Measurements from ENCODE around the gene KCNC3.

KCNC3 gene

GRCh38 chr19:50327461-50328223 lies 1.5 kb downstream of the KCNC3 start:
- no peak for DNase-seq (ENCODE audit: low read depth)

DNA sequence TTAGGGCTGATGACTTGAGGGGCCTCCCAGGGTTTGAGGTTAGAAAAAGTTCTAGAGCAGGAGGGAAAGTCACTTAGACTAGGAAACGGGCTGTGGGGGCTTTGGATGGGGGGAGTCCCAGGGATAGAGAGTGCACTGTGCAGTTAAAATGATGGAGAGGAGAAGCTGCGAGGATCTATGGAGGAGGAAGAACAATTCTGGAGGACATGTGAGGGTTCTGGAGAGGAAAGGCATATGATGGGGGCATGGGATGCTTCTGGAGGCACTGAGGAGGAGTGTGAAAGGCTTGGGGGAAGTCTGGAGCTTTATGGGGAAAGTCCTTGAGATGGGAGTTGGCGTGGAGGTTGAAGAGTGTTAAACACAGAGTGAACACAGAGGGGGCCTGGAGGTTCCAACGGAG lies 2.2 kb downstream of the KCNC3 start:
- no peak for DNase-seq (ENCODE audit: low read depth)

- no peak for DNase-seq (ENCODE audit: low read depth)
Measured at GRCh38 chr19:50326101-50326664, 3.0 kb downstream of the KCNC3 start.

DNA sequence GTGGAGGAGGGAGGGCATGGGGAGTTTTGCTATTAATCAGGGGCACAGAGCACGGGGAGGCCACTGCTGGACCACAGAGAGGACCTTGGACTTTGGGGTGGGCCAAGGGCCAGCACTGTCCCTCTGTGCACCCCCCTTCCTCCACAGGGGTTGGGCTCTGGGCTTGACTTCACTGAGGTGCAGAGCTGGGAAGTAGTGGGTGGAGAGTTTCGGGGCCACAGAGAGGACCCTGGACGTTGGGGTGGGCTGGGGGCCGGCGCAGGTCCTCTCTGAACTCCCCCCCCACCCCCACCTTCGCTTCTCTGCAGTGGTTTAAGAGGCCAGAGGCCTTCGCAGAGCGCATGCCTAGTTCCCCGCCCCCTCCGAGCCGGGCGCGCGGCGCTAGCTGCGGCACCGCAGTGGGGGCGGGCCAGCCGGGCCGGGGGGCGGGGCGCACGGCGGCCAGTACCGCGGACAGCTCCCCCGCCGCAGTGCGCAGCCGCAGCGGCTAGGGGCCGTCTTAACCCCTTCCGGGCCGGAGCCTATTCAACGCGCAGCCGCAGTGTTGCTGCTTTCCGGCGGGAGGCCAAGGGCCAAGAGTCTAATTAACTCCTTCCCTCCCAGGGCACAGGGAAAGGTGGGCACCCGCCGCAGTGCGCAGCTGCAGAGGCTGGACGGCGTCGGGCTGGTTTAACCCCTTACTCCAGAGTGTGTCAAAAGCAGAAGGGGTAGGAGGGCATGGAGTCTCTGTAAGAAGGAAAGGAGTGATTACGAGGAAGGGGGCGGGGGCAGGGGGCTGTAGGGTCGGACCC lies 3.7 kb downstream of the KCNC3 start:
- peak; percentile 53 for DNase-seq (ENCODE audit: low read depth)

DNA sequence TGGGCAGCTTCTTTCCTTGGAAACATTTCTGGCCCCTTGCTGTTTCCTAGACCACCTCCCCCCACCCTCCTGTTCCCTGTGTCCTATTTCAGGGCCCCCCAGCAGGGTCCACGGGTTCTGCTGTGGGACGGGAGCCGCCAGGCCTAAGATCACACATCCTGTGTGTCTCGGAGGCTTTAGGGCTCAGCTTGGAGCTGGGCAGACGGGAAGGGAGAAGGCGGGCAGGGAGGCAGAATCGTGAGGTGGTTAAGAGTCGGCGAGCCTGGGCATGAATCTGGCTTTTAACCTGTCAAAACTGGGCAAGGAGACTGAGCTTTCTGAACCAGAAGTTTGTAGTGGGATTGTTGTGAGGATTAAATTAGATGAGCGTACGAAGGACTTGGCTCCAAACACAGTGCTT lies 4.8 kb downstream of the KCNC3 start:
- no peak for DNase-seq (ENCODE audit: low read depth)

- DNase-seq (ENCODE audit: low read depth): no peak
Measured at GRCh38 chr19:50323782-50324133, 5.4 kb downstream of the KCNC3 start.

- DNase-seq (ENCODE audit: low read depth): no peak
Measured at GRCh38 chr19:50322931-50323781, 6.0 kb downstream of the KCNC3 start.

DNA sequence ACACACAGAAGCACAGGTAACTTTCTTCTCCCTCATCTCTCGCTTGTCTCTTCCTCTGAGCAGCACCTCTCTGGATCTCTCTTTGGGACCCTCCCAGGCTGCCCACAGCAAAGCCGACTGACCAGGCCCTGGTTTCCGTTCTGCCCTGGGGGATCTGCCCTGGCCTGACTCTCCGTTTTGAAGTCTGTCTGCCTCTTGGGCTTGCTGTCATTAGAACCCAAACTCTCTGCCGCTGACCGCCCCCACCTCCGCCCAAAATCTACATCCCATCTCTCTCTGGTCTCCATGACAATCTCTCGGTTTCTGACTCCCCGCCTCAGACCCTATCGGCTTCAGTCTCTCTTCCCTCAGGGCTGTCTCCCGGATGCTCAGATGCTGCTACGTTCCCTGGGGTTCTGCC lies 6.9 kb downstream of the KCNC3 start:
- DNase-seq (ENCODE audit: low read depth): no peak

GRCh38 chr19:50321831-50322230 lies 7.3 kb downstream of the KCNC3 start:
- DNase-seq (ENCODE audit: low read depth): no peak

GRCh38 chr19:50320596-50320995 lies 8.6 kb downstream of the KCNC3 start:
- DNase-seq (ENCODE audit: low read depth): no peak

DNA sequence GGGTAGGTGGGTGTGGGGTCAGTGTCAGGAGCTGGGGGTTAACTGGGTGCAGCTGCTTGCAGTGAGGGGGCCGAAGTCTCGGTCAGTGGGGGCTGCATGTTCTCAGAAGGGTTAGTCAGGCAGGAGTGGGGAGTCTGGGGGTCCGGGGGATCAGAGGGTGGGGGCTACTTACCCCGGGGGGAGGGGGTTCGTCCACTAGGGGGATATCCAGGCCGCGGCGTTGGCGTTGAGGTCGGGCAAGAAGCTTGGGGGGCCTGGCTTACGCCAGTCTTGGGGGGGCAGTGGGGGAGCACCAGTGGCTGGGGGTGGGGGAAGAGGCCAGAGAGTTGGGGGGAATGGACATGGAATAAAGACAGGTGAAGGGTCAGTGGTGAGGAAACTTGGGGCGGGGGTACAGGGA lies 9.1 kb downstream of the KCNC3 start:
- DNase-seq (ENCODE audit: low read depth): no peak

GRCh38 chr19:50319156-50319555 lies 10.0 kb downstream of the KCNC3 start:
- no peak for DNase-seq (ENCODE audit: low read depth)

DNA sequence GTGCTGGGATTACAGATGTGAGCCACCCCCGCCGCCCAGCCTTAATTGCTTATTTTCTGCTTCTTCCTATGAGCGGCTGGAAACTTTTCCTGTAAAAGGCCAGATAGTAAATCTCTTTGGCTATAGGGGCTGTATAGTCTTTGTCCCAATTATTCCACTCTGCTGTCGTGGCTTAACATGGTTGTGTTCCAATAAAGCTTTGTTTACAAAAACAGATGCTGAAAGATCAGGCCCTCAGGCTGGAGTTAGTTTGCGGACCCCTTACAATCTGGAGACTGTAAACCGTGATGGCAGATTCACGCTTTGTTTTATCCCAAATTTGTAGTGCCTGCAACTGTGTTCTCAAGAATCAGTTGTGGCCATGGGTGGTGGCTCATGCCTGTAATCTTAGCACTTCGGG lies 10.7 kb downstream of the KCNC3 start:
- no peak for DNase-seq (ENCODE audit: low read depth)

GRCh38 chr19:50317115-50317514 lies 12.1 kb downstream of the KCNC3 start:
- DNase-seq (ENCODE audit: low read depth): no peak

DNA sequence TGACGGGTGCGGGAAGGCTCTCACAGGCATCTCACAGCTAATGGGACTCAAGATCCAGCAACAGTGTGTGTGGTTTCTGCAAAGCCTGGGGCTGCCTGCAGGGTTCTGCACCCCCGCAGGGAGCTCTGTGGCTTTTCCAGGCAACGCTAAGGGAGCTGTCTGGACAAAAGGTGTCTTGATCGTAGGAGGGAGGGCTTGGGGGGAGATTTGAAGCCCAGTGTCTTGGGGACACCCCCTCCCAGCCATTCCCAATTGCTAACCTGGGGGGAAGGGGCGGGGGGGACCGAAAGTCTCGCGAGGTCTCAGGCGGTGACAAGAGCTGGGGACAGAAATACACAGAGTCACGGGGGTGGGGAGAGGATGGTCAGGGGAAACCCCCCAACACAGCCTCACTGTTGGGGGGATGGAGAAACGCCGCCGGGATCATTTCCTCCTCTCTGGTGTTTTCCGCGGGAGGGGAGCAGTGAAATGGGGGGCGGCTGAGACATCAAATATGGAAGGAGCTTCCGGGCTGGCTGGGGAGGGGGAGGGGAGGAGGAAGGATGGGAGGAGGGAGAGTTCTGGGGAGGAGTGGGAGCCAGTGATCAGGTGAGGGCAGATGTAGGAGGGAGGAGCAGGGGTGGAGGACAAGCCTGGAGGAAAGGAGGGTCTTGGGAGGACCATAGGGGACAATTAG lies 13.3 kb downstream of the KCNC3 start:
- DNase-seq (ENCODE audit: low read depth): no peak

DNA sequence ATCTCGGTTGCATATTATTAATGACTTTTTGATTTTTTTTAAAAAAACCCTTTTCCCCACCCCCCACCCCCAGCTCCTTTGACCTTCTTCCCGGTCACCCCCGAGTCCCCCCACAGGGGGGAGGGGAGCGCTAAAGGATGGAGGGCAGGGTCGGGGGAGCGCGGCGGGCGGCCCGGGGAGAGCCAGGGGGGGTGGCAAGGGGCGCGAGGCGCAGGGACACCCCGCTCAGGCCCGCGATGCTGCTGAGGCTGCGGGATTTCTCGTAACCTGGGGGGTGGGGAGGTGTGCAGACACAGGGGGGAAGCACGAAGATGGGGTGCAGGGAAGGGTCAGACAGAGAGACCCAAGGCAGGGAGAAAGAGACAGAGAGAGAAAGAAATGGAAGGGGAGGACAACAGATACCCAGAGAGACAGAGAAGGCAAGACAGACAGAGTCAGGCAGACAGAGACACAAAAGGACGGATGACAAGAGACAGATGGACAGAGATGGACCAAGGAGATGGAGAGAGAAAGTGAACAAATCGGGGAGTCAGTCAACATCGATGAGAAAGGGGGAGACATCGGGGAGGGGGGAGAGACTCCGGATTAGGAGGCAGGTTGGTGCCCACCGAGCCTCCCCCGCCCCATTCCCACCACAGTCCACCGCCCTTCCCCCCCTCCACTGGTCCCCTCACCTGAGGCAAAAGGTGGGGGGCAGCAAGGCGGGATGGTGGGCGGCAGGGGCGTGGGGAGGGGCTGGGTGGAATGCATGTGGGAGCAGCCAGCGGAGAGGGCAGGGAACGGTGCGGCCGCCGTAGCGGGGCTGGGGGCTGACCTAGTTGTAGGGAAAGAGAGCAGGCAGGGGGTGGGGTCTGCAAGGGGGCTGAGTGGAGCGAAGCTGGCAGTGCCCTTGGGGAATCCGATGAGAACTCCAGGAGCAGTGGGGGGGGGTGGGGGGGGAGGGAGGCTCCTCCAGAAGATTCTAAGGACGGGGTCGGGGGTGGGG lies 14.2 kb downstream of the KCNC3 start:
- DNase-seq (ENCODE audit: low read depth): no peak

- no peak for DNase-seq (ENCODE audit: low read depth)
Measured at GRCh38 chr19:50313812-50314536, 15.2 kb downstream of the KCNC3 start.

DNA sequence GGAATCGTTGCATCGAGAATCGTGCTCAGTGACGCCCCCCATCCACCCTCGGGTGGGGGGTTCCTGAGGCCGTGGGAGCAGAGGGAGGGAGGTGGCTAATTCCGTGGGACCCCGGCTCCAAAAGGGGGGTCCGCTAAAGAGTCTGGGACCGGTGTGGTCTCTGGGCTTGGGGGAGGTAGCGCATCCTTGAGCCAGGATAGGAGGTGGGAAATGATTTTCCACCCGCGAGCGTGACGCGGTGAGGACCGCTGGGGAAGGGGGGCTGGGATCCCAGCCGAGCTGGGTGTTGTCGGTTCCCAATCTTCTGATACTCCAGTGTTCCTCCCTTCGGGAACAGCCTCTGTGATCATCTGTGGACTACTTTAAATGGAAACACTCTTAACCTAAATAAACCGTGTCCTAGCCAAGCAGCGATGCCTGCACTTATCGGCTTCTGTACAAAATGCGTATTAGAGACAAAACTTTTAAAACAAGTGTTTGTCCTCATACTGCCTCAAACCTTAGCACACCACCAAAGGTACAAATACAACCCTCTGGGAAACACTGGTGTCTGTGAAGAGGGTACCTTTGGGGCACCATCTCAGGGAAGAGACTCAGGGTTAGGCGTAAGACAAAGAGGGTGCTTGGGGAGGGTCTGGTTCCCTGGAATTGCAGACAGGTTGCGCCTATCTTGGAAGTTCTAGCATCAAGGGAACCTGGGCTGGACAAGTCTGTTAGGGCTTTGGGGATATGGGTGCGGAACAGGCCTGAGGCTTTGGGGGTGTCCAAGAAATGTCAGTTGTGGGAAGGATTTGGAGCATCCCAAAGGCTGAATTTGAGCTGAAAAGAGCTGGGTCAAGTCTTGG lies 16.0 kb downstream of the KCNC3 start:
- DNase-seq (ENCODE audit: low read depth): no peak
